ENCODE data around the gene HAX1. TPM values are rescaled to one million over a fixed set of nuclear protein-coding genes. Genes with fewer than 3 reads are reported as not detected.
"Not testable (repeated sequence)": the region's sequence is repeated elsewhere in the genome, so short reads cannot be mapped to it uniquely, and the experiment has no call there.

The HAX1 gene
- total and polyA plus RNA-seq, 2 experiments from 2014 or later, result 73.2 to 92.0 TPM

- H3K27ac Mint-ChIP-seq; DNase-seq (ENCODE audit: low spot score): not testable (repeated sequence)
These were observed 40.0 kb downstream of the HAX1 start for GRCh38 chr1:154312229-154313065.

DNA sequence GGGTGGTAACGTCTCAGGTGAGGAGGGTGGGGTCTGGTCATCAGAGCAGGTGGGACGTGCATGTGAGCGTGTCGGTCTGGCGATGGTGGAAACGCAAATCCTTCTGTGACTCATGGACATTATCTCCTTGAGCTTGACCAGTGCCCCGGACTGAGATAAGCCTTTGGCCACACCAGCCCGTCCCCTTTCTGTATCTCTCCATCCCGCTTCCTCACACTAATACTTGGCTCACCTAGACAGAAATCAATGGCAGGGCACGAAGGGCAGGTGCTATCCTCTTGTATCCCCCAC lies 40.6 kb downstream of the HAX1 start:
- Histone ChIP-seq H3K79me2 (replicated peaks; ENCODE audit: insufficient read depth) (no peaks in the 10 kb centered on the region), H4K20me1 (replicated peaks; ENCODE audit: insufficient read depth) (no peaks in the 10 kb centered on the region), H3K4me1 (ENCODE audit: insufficient read depth) (no peaks in the 10 kb centered on the region), H3K4me2 (no peak overlapping the region), H3F3A (replicated peaks; ENCODE audit: low read depth) (no peaks in the 10 kb centered on the region), H3K27ac (ENCODE audit: low read depth) (no peak overlapping the region), H3K36me3 (ENCODE audit: insufficient read depth) (no peaks in the 10 kb centered on the region), H3K9me2 (ENCODE audit: insufficient read depth) (no peaks in the 10 kb centered on the region), H3K27me3 (ENCODE audit: insufficient read depth) (no peaks in the 10 kb centered on the region), H3K4me3 (no peak overlapping the region), H2AFZ (no peak overlapping the region)
- Mint-ChIP-seq H3K27ac (no peak overlapping the region), H3K36me3 (ENCODE audit: low read depth) (no peaks in the 10 kb centered on the region), H3K27me3 (ENCODE audit: insufficient read depth, low read depth, poor library complexity) (peaks cover 6% of the 10 kb centered on the region), H3K9me3 (peaks cover 31% of the 10 kb centered on the region), H3K4me3 (no peak overlapping the region), H3K4me1 (no peaks in the 10 kb centered on the region)
- ATAC-seq (no peak), DNase-seq (ENCODE audit: low spot score) (no peak)
- no peak for TF ChIP-seq REST (IDR thresholded peaks at IDR 0.05; ENCODE audit: unreplicated experiment)
- no peak for TF ChIP-seq CREB1 (CRISPR knock-in tag; IDR thresholded peaks at IDR 0.05; ENCODE audit: low read depth)
- TF ChIP-seq, protein P1, sequence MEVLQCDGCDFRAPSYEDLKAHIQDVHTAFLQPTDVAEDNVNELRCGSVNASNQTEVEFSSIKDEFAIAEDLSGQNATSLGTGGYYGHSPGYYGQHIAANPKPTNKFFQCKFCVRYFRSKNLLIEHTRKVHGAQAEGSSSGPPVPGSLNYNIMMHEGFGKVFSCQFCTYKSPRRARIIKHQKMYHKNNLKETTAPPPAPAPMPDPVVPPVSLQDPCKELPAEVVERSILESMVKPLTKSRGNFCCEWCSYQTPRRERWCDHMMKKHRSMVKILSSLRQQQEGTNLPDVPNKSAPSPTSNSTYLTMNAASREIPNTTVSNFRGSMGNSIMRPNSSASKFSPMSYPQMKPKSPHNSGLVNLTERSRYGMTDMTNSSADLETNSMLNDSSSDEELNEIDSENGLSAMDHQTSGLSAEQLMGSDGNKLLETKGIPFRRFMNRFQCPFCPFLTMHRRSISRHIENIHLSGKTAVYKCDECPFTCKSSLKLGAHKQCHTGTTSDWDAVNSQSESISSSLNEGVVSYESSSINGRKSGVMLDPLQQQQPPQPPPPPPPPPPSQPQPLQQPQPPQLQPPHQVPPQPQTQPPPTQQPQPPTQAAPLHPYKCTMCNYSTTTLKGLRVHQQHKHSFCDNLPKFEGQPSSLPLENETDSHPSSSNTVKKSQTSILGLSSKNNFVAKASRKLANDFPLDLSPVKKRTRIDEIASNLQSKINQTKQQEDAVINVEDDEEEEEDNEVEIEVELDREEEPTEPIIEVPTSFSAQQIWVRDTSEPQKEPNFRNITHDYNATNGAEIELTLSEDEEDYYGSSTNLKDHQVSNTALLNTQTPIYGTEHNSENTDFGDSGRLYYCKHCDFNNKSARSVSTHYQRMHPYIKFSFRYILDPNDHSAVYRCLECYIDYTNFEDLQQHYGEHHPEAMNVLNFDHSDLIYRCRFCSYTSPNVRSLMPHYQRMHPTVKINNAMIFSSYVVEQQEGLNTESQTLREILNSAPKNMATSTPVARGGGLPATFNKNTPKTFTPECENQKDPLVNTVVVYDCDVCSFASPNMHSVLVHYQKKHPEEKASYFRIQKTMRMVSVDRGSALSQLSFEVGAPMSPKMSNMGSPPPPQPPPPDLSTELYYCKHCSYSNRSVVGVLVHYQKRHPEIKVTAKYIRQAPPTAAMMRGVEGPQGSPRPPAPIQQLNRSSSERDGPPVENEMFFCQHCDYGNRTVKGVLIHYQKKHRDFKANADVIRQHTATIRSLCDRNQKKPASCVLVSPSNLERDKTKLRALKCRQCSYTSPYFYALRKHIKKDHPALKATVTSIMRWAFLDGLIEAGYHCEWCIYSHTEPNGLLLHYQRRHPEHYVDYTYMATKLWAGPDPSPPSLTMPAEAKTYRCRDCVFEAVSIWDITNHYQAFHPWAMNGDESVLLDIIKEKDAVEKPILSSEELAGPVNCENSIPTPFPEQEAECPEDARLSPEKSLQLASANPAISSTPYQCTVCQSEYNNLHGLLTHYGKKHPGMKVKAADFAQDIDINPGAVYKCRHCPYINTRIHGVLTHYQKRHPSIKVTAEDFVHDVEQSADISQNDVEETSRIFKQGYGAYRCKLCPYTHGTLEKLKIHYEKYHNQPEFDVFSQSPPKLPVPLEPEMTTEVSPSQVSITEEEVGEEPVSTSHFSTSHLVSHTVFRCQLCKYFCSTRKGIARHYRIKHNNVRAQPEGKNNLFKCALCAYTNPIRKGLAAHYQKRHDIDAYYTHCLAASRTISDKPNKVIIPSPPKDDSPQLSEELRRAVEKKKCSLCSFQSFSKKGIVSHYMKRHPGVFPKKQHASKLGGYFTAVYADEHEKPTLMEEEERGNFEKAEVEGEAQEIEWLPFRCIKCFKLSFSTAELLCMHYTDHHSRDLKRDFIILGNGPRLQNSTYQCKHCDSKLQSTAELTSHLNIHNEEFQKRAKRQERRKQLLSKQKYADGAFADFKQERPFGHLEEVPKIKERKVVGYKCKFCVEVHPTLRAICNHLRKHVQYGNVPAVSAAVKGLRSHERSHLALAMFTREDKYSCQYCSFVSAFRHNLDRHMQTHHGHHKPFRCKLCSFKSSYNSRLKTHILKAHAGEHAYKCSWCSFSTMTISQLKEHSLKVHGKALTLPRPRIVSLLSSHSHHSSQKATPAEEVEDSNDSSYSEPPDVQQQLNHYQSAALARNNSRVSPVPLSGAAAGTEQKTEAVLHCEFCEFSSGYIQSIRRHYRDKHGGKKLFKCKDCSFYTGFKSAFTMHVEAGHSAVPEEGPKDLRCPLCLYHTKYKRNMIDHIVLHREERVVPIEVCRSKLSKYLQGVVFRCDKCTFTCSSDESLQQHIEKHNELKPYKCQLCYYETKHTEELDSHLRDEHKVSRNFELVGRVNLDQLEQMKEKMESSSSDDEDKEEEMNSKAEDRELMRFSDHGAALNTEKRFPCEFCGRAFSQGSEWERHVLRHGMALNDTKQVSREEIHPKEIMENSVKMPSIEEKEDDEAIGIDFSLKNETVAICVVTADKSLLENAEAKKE (CRISPR knock-in tag; IDR thresholded peaks at IDR 0.05), result no peak
- no peak for TF ChIP-seq STAT1 (IDR thresholded peaks at IDR 0.05; ENCODE audit: unreplicated experiment)
- TF ChIP-seq JUNB (IDR thresholded peaks at IDR 0.05; ENCODE audit: unreplicated experiment), result no peak
- no peak for TF ChIP-seq ZNF331 (CRISPR knock-in tag; IDR thresholded peaks at IDR 0.05; ENCODE audit: low read depth)
- TF ChIP-seq ZNF114 (CRISPR knock-in tag; IDR thresholded peaks at IDR 0.05), result no peak

More at GRCh38 chr1:154312229-154313065, 40.0 kb downstream of the HAX1 start:
- not testable (repeated sequence) for H3K79me2 ChIP-seq (replicated peaks; ENCODE audit: insufficient read depth); H3F3A ChIP-seq (replicated peaks; ENCODE audit: low read depth); H3K4me3 Mint-ChIP-seq; H3K4me3 ChIP-seq; H4K20me1 ChIP-seq (replicated peaks; ENCODE audit: insufficient read depth); H3K4me1 ChIP-seq (ENCODE audit: insufficient read depth); H3K27ac ChIP-seq (ENCODE audit: low read depth); H3K36me3 ChIP-seq (ENCODE audit: insufficient read depth); H2AFZ ChIP-seq; H3K36me3 Mint-ChIP-seq (ENCODE audit: low read depth); H3K4me2 ChIP-seq; H3K9me2 ChIP-seq (ENCODE audit: insufficient read depth); ATAC-seq; H3K4me1 Mint-ChIP-seq; H3K27me3 Mint-ChIP-seq (ENCODE audit: insufficient read depth, low read depth, poor library complexity); H3K27me3 ChIP-seq (ENCODE audit: insufficient read depth)
- H3K9me3 Mint-ChIP-seq, result peaks cover 26% of the 10 kb centered on the region

DNA sequence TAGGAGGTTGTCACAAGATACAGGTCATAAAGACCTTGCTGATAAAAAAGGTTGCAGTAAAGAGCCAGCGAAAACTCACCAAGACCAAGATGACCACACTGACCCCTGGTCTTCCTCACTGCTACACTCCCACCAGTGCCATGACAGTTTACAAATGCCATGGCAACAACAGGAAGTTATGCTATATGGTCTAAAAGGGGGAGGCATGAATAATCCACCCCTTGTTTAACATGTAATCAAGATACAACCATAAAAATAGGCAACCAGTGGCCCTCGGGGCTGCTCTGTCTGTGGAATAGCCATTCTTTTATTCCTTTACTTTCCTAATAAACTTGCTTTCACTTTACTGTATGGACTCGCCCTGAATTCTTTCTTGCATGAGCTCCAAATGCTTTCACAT lies 41.8 kb downstream of the HAX1 start:
- H3F3A ChIP-seq (replicated peaks; ENCODE audit: low read depth); H3K9me2 ChIP-seq (ENCODE audit: insufficient read depth); H3K4me3 ChIP-seq; H3K27me3 Mint-ChIP-seq (ENCODE audit: insufficient read depth, low read depth, poor library complexity); H4K20me1 ChIP-seq (replicated peaks; ENCODE audit: insufficient read depth); H2AFZ ChIP-seq; H3K27ac Mint-ChIP-seq; H3K36me3 Mint-ChIP-seq (ENCODE audit: low read depth); DNase-seq (ENCODE audit: low spot score); H3K4me2 ChIP-seq; H3K4me3 Mint-ChIP-seq; H3K79me2 ChIP-seq (replicated peaks; ENCODE audit: insufficient read depth); H3K27ac ChIP-seq (ENCODE audit: low read depth); H3K4me1 ChIP-seq (ENCODE audit: insufficient read depth); H3K4me1 Mint-ChIP-seq; H3K36me3 ChIP-seq (ENCODE audit: insufficient read depth); ATAC-seq; H3K27me3 ChIP-seq (ENCODE audit: insufficient read depth): not testable (repeated sequence)
- peaks cover 31% of the 10 kb centered on the region for H3K9me3 Mint-ChIP-seq
